CD14-positive monocyte (primary cell): Measurements from ENCODE around the gene MIPOL1. TPM values are rescaled to one million over a fixed set of nuclear protein-coding genes. Genes with fewer than 3 reads are reported as not detected.

Experiments used
- DNase-seq, 3 donors: peaks; one replicate each; pipeline ENCODE4 v3.0.0-alpha.2; 2011 to 2022
- H2AFZ ChIP-seq: 2 replicates; pipeline ENCODE4 v1.6.0; 2012; ENCODE audit warnings: mild to moderate bottlenecking, low read depth, low read length, inconsistent platforms; ENCODE audit not compliant: insufficient read depth, poor library complexity, severe bottlenecking
- H3K27ac ChIP-seq, 2 donors: 1 replicate in 1 of 2; 2 replicates in 1 of 2; pipeline ENCODE4 v1.5.1; 2012 to 2013; ENCODE audit warnings: low read length in 2 of 2, control low read depth in 1 of 2, inconsistent platforms in 1 of 2, low read depth in 1 of 2, mild to moderate bottlenecking in 1 of 2
- H3K27me3 ChIP-seq, 2 donors: one replicate each; pipeline versions ENCODE4 v1.6.0 to v1.6.1; 2011 to 2013; ENCODE audit warnings: low read length in 2 of 2; ENCODE audit not compliant: control insufficient read depth in 2 of 2, insufficient read depth in 2 of 2
- H3K36me3 ChIP-seq, 2 donors: replicated peaks in 1 of 2; 1 replicate in 1 of 2; 2 replicates in 1 of 2; pipeline versions ENCODE4 v1.5.1 to v1.6.1; 2012 to 2013; ENCODE audit warnings: low read length in 2 of 2, control low read depth in 1 of 2, inconsistent platforms in 1 of 2, mild to moderate bottlenecking in 1 of 2; ENCODE audit not compliant: insufficient read depth in 2 of 2, control insufficient read depth in 1 of 2
- H3K4me1 ChIP-seq, 2 donors: 1 replicate in 1 of 2; 2 replicates in 1 of 2; pipeline versions ENCODE4 v1.5.1 to v1.6.1; 2012 to 2013; ENCODE audit warnings: low read length in 2 of 2, control low read depth in 1 of 2, inconsistent platforms in 1 of 2, mild to moderate bottlenecking in 1 of 2, moderate library complexity in 1 of 2; ENCODE audit not compliant: insufficient read depth in 2 of 2, control insufficient read depth in 1 of 2
- H3K4me2 ChIP-seq: replicated peaks from 2 replicates; pipeline ENCODE3; 2012; ENCODE audit warnings: low read length, moderate library complexity, mild to moderate bottlenecking; ENCODE audit not compliant: poor library complexity, severe bottlenecking; ENCODE audit errors: extremely low read depth
- H3K4me3 ChIP-seq, 3 experiments: fragments of 200-600 bp in 1 of 3; sonication (generic) in 1 of 3; replicated peaks in 1 of 3; 1 replicate in 2 of 3; 2 replicates in 1 of 3; pipeline ENCODE4 v1.5.1; 2011 to 2013; ENCODE audit warnings: low read length in 3 of 3, mild to moderate bottlenecking in 3 of 3, control low read depth in 2 of 3, low read depth in 2 of 3, inconsistent platforms in 1 of 3, moderate library complexity in 1 of 3
- H3K79me2 ChIP-seq: 2 replicates; pipeline ENCODE4 v1.6.0; 2012; ENCODE audit warnings: mild to moderate bottlenecking, control low read depth, inconsistent platforms, low read length, moderate library complexity; ENCODE audit not compliant: insufficient read depth
- H3K9ac ChIP-seq: 2 replicates; pipeline ENCODE4 v1.6.0; 2017; ENCODE audit warnings: low read length, mild to moderate bottlenecking; ENCODE audit not compliant: insufficient read depth, poor library complexity, severe bottlenecking
- H3K9me3 ChIP-seq, 2 donors: replicated peaks in 1 of 2; 1 replicate in 1 of 2; 2 replicates in 1 of 2; pipeline versions ENCODE4 v1.5.1 to v1.6.1; 2012 to 2013; ENCODE audit warnings: low read length in 2 of 2, control low read depth in 1 of 2; ENCODE audit not compliant: control insufficient read depth in 1 of 2, insufficient read depth in 1 of 2
- H4K20me1 ChIP-seq: 2 replicates; pipeline ENCODE4 v1.6.0; 2012; ENCODE audit warnings: mild to moderate bottlenecking, low read length, control low read depth, moderate library complexity; ENCODE audit not compliant: insufficient read depth
- H3K27ac Mint-ChIP-seq, 7 donors: one replicate each; pipeline ENCODE4 v1.8.0; 2020; ENCODE audit warnings: mild to moderate bottlenecking in 7 of 7, mixed read lengths in 7 of 7, moderate library complexity in 6 of 7, inconsistent platforms in 2 of 7
- H3K27me3 Mint-ChIP-seq, 3 donors: one replicate each; pipeline ENCODE4 v1.8.0; 2021 to 2022; ENCODE audit warnings: low read depth in 3 of 3, mild to moderate bottlenecking in 3 of 3, mixed read lengths in 3 of 3, moderate library complexity in 3 of 3, inconsistent platforms in 1 of 3
- H3K36me3 Mint-ChIP-seq, 2 donors: one replicate each; pipeline ENCODE4 v1.8.0; 2020; ENCODE audit warnings: mixed read lengths in 2 of 2, inconsistent platforms in 1 of 2, mild to moderate bottlenecking in 1 of 2
- H3K4me1 Mint-ChIP-seq: one replicate; pipeline ENCODE4 v1.8.0; 2020; ENCODE audit warnings: mild to moderate bottlenecking, mixed read lengths
- H3K4me3 Mint-ChIP-seq, 2 donors: one replicate each; pipeline ENCODE4 v1.8.0; 2020; ENCODE audit warnings: mild to moderate bottlenecking in 2 of 2, mixed read lengths in 2 of 2, moderate library complexity in 1 of 2
- H3K9me3 Mint-ChIP-seq, 7 donors: one replicate each; pipeline ENCODE4 v1.8.0; 2020 to 2022; ENCODE audit warnings: mixed read lengths in 7 of 7, mild to moderate bottlenecking in 6 of 7, moderate library complexity in 6 of 7, inconsistent platforms in 2 of 7
- CTCF ChIP-seq: fragments of 200-600 bp; IDR thresholded peaks from one replicate; pipeline ENCODE4 v1.8.0; 2022; ENCODE audit warnings: antibody characterized with exemption, mild to moderate bottlenecking
- WGBS: methylation state at CpG from one replicate; pipeline ENCODE4 v1.1.5; 2013; ENCODE audit warnings: missing lambda C conversion rate; ENCODE audit not compliant: insufficient coverage; 5-methylcytosine and 5-hydroxymethylcytosine counted together
- intact Hi-C, 2 donors: fragments of 100-400 bp; cut with micrococcal nuclease; formaldehyde crosslinking; loops; one replicate each; pipeline versions ENCODE4 v1.15.0 to v1.15.1; 2023
- polyA plus RNA-seq, 3 donors: library from polyadenylated mRNA; depleted of rRNA in 1 of 3; unstranded in 2 of 3; stranded (reverse) in 1 of 3; fragments of 300-500 nt in 2 of 3; fragments of >200 nt in 1 of 3; fragmentation: Illumina TruSeq in 2 of 3; gene quantifications; 1 replicate in 2 of 3; 2 replicates in 1 of 3; pipeline ENCODE4 v1.2.3, GENCODE V29; 2012 to 2021

Gene MIPOL1
- polyA plus RNA-seq, 3 donors, result not detected

- Mint-ChIP-seq H3K27me3 (no peaks in the 10 kb centered on the region), H3K27ac (no peak overlapping the region), H3K36me3 (no peaks in the 10 kb centered on the region), H3K9me3 (peaks cover 0 to 4% (median 2%) of the 10 kb centered on the region in 7 donors), H3K4me1 (no peaks in the 10 kb centered on the region), H3K4me3 (no peak overlapping the region)
- H4K20me1 ChIP-seq, result no peaks in the 10 kb centered on the region
- no peak overlapping the region for H2AFZ ChIP-seq
- no peaks in the 10 kb centered on the region for H3K27me3 ChIP-seq
- intact Hi-C loops, result no loop called here
- TF ChIP-seq CTCF, result no peak
- H3K9ac ChIP-seq, result no peak overlapping the region
- no peaks in the 10 kb centered on the region for H3K79me2 ChIP-seq
- H3K9me3 ChIP-seq, result no peaks in the 10 kb centered on the region
- no peak for DNase-seq
- H3K4me2 ChIP-seq, result no peak overlapping the region
- H3K36me3 ChIP-seq, result no peaks in the 10 kb centered on the region
- WGBS, result no CpG with 5 or more reads among the region's 1 CpG
- no peak overlapping the region for H3K4me3 ChIP-seq
- no peaks in the 10 kb centered on the region for H3K4me1 ChIP-seq
- no peak overlapping the region for H3K27ac ChIP-seq
Measured at GRCh38 chr14:37417833-37418232, 220.1 kb downstream of the MIPOL1 start.

- Mint-ChIP-seq H3K9me3 (peaks cover 0 to 4% (median 2%) of the 10 kb centered on the region in 7 donors), H3K27me3 (no peaks in the 10 kb centered on the region), H3K4me3 (no peak overlapping the region), H3K4me1 (no peaks in the 10 kb centered on the region), H3K36me3 (no peaks in the 10 kb centered on the region), H3K27ac (no peak overlapping the region)
- Histone ChIP-seq H3K27ac (no peak overlapping the region), H3K9me3 (no peaks in the 10 kb centered on the region), H3K4me3 (no peak overlapping the region), H3K4me2 (no peak overlapping the region), H2AFZ (no peak overlapping the region), H3K27me3 (no peaks in the 10 kb centered on the region), H3K36me3 (no peaks in the 10 kb centered on the region), H3K4me1 (no peaks in the 10 kb centered on the region), H3K9ac (no peak overlapping the region), H4K20me1 (no peaks in the 10 kb centered on the region), H3K79me2 (no peaks in the 10 kb centered on the region)
- no peak for DNase-seq
- TF ChIP-seq CTCF, result no peak
- WGBS, result 100% methylated on average over 1 of the region's 2 CpGs
- intact Hi-C loops, result no loop called here
Measured at GRCh38 chr14:37420622-37421021, 222.9 kb downstream of the MIPOL1 start.
